Mesendoderm (in vitro differentiated cells): ENCODE data around the gene PC.

Source experiments
- DNase-seq: peaks from one replicate; pipeline ENCODE4 v3.0.0; 2013
- H2AK5ac ChIP-seq: 2 replicates; pipeline ENCODE4 v1.6.1; 2013; ENCODE audit warnings: low read length, inconsistent platforms
- H2BK120ac ChIP-seq: 2 replicates; pipeline ENCODE4 v1.6.1; 2013; ENCODE audit warnings: low read depth, mild to moderate bottlenecking, low read length, moderate library complexity, mixed read lengths
- H2BK15ac ChIP-seq: replicated peaks from 2 replicates; pipeline ENCODE4 v1.6.1; 2013; ENCODE audit warnings: low read depth, mild to moderate bottlenecking, moderate library complexity
- H2BK5ac ChIP-seq: 2 replicates; pipeline ENCODE4 v1.6.1; 2013; ENCODE audit warnings: low read length, inconsistent platforms
- H3K18ac ChIP-seq: 2 replicates; pipeline ENCODE4 v1.6.1; 2013; ENCODE audit warnings: mild to moderate bottlenecking, low read length, mixed read lengths
- H3K23ac ChIP-seq: one replicate; pipeline ENCODE4 v1.6.1; 2013; ENCODE audit warnings: low read length
- H3K27ac ChIP-seq: 2 replicates; pipeline ENCODE4 v1.5.1; 2013; ENCODE audit warnings: low read depth, mild to moderate bottlenecking, inconsistent platforms, low read length, moderate library complexity
- H3K27me3 ChIP-seq: 2 replicates; pipeline ENCODE4 v1.6.1; 2013; ENCODE audit warnings: low read length, control low read depth, mild to moderate bottlenecking, inconsistent platforms; ENCODE audit not compliant: insufficient read depth, poor library complexity
- H3K36me3 ChIP-seq: 2 replicates; pipeline ENCODE4 v1.6.1; 2013; ENCODE audit warnings: low read length, inconsistent platforms; ENCODE audit not compliant: control insufficient read depth, insufficient read depth
- H3K4ac ChIP-seq: one replicate; pipeline ENCODE4 v1.6.1; 2013; ENCODE audit warnings: low read depth, mild to moderate bottlenecking, low read length, moderate library complexity
- H3K4me1 ChIP-seq: 2 replicates; pipeline ENCODE4 v1.6.1; 2013; ENCODE audit warnings: low read depth, low read length, inconsistent platforms; ENCODE audit not compliant: control insufficient read depth
- H3K4me2 ChIP-seq: 2 replicates; pipeline ENCODE4 v1.6.1; 2013; ENCODE audit warnings: low read length
- H3K4me3 ChIP-seq: 2 replicates; pipeline ENCODE4 v1.5.1; 2013; ENCODE audit warnings: mild to moderate bottlenecking, low read length
- H3K56ac ChIP-seq: one replicate; pipeline ENCODE4 v1.6.1; 2013; ENCODE audit warnings: low read length
- H3K79me1 ChIP-seq: 2 replicates; pipeline ENCODE4 v1.6.1; 2013; ENCODE audit warnings: low read length, inconsistent platforms
- H3K79me2 ChIP-seq: 2 replicates; pipeline ENCODE4 v1.6.1; 2013; ENCODE audit warnings: mild to moderate bottlenecking, low read length; ENCODE audit not compliant: control insufficient read depth, insufficient read depth
- H3K9ac ChIP-seq: 2 replicates; pipeline ENCODE4 v1.6.1; 2013; ENCODE audit warnings: low read length, inconsistent platforms
- H4K5ac ChIP-seq: one replicate; pipeline ENCODE4 v1.6.1; 2013; ENCODE audit warnings: low read length
- H4K8ac ChIP-seq: one replicate; pipeline ENCODE4 v1.6.1; 2013; ENCODE audit warnings: low read depth, mild to moderate bottlenecking, control low read depth, low read length, moderate library complexity
- WGBS: extraction: QIAGEN DNeasy Blood & Tissue Kit; methylation state at CpG from one replicate; pipeline ENCODE4 v1.1.7; 2013; ENCODE audit warnings: low lambda C conversion rate, missing lambda C conversion rate; ENCODE audit not compliant: insufficient coverage; ENCODE audit errors: extremely low coverage; 5-methylcytosine and 5-hydroxymethylcytosine counted together

PC gene

GRCh38 chr11:66857234-66857926 lies 100.8 kb downstream of the PC start:
- peak; percentile 36 for DNase-seq
- Histone ChIP-seq H3K4me2 (peak overlapping the region; percentile 6), H3K4me1 (peaks cover 2% of the 10 kb centered on the region), H3K36me3 (no peaks in the 10 kb centered on the region), H2BK5ac (no peak overlapping the region), H2AK5ac (no peak overlapping the region), H3K79me1 (no peaks in the 10 kb centered on the region), H3K23ac (no peak overlapping the region), H3K18ac (peak overlapping the region; percentile 56), H3K4me3 (peak overlapping the region; percentile 82), H3K27ac (no peak overlapping the region), H3K9ac (peak overlapping the region; percentile 92), H4K8ac (no peak overlapping the region), H3K56ac (peak overlapping the region; percentile 99), H4K5ac (no peak overlapping the region), H2BK120ac (peak overlapping the region; percentile 14), H3K27me3 (no peaks in the 10 kb centered on the region), H3K4ac (peak overlapping the region; percentile 94), H3K79me2 (peaks cover 5% of the 10 kb centered on the region), H2BK15ac (no peak overlapping the region)
- WGBS = no CpG with 5 or more reads among the region's 47 CpGs

GRCh38 chr11:66856496-66857233 lies 101.5 kb downstream of the PC start, which contains the start of gene LRFN4:
TSS of gene LRFN4 (plus strand) at chr11:66857064. CDS start at chr11:66857745, 681 bp downstream.
- H2BK120ac ChIP-seq = peak within 1 kb of the TSS; percentile 14
- H3K9ac ChIP-seq = peak within 1 kb of the TSS; percentile 92
- H3K36me3 ChIP-seq = no peaks in the 10 kb centered on the region
- peaks cover 5% of the 10 kb centered on the region for H3K79me2 ChIP-seq
- H2AK5ac ChIP-seq = no peak within 1 kb of the TSS
- no CpG with 5 or more reads among the region's 103 CpGs for WGBS
- H3K4me2 ChIP-seq = peak within 1 kb of the TSS; percentile 90
- H3K56ac ChIP-seq = peak within 1 kb of the TSS; percentile 99
- H3K23ac ChIP-seq = no peak within 1 kb of the TSS
- no peak within 1 kb of the TSS for H4K8ac ChIP-seq
- peak within 1 kb of the TSS; percentile 82 for H3K4me3 ChIP-seq
- H3K4ac ChIP-seq = peak within 1 kb of the TSS; percentile 94
- peaks cover 2% of the 10 kb centered on the region for H3K4me1 ChIP-seq
- peak within 1 kb of the TSS; percentile 56 for H3K18ac ChIP-seq
- no peak within 1 kb of the TSS for H2BK15ac ChIP-seq
- no peaks in the 10 kb centered on the region for H3K79me1 ChIP-seq
- peak; percentile 64 for DNase-seq
- no peaks in the 10 kb centered on the region for H3K27me3 ChIP-seq
- no peak within 1 kb of the TSS for H4K5ac ChIP-seq
- peak within 1 kb of the TSS; percentile 76 for H2BK5ac ChIP-seq
- peak within 1 kb of the TSS; percentile 66 for H3K27ac ChIP-seq

- no peak overlapping the region for H2BK120ac ChIP-seq
- peak overlapping the region; percentile 92 for H2AK5ac ChIP-seq
- peak overlapping the region; percentile 7 for H3K4me2 ChIP-seq
- peak overlapping the region; percentile 92 for H3K9ac ChIP-seq
- no peak overlapping the region for H3K23ac ChIP-seq
- H3K56ac ChIP-seq = peak overlapping the region; percentile 99
- no peak overlapping the region for H4K5ac ChIP-seq
- H3K18ac ChIP-seq = peak overlapping the region; percentile 32
- H3K36me3 ChIP-seq = no peaks in the 10 kb centered on the region
- peak overlapping the region; percentile 82 for H3K4me3 ChIP-seq
- no peak overlapping the region for H2BK15ac ChIP-seq
- no peak overlapping the region for H4K8ac ChIP-seq
- H3K27me3 ChIP-seq = no peaks in the 10 kb centered on the region
- peak overlapping the region; percentile 66 for H3K27ac ChIP-seq
- WGBS = no CpG with 5 or more reads among the region's 51 CpGs
- H3K79me1 ChIP-seq = no peaks in the 10 kb centered on the region
- peaks cover 2% of the 10 kb centered on the region for H3K4me1 ChIP-seq
- H2BK5ac ChIP-seq = peak overlapping the region; percentile 51
- peaks cover 5% of the 10 kb centered on the region for H3K79me2 ChIP-seq
- DNase-seq = peak; percentile 97
- H3K4ac ChIP-seq = peak overlapping the region; percentile 4
Observed at GRCh38 chr11:66855574-66856495, 102.3 kb downstream of the PC start.

- H2BK15ac ChIP-seq = no peak overlapping the region
- H3K9ac ChIP-seq = no peak overlapping the region
- H3K4ac ChIP-seq = no peak overlapping the region
- H4K5ac ChIP-seq = no peak overlapping the region
- no peak for DNase-seq
- no peak overlapping the region for H3K27ac ChIP-seq
- H2AK5ac ChIP-seq = no peak overlapping the region
- H3K4me2 ChIP-seq = no peak overlapping the region
- H3K79me2 ChIP-seq = peaks cover 5% of the 10 kb centered on the region
- H3K18ac ChIP-seq = no peak overlapping the region
- peak overlapping the region; percentile 3 for H3K56ac ChIP-seq
- WGBS = no CpG with 5 or more reads among the region's 15 CpGs
- no peaks in the 10 kb centered on the region for H3K79me1 ChIP-seq
- no peak overlapping the region for H2BK120ac ChIP-seq
- no peak overlapping the region for H2BK5ac ChIP-seq
- no peak overlapping the region for H3K23ac ChIP-seq
- no peak overlapping the region for H4K8ac ChIP-seq
- peaks cover 2% of the 10 kb centered on the region for H3K4me1 ChIP-seq
- no peaks in the 10 kb centered on the region for H3K27me3 ChIP-seq
- no peak overlapping the region for H3K4me3 ChIP-seq
- H3K36me3 ChIP-seq = no peaks in the 10 kb centered on the region
Observed at GRCh38 chr11:66854729-66855211, 103.4 kb downstream of the PC start.

GRCh38 chr11:66854231-66854661 lies 103.9 kb downstream of the PC start:
- Histone ChIP-seq H3K4ac (no peak overlapping the region), H2BK15ac (no peak overlapping the region), H3K9ac (no peak overlapping the region), H3K36me3 (no peaks in the 10 kb centered on the region), H3K18ac (no peak overlapping the region), H3K4me2 (no peak overlapping the region), H3K27me3 (no peaks in the 10 kb centered on the region), H2BK120ac (no peak overlapping the region), H3K4me3 (no peak overlapping the region), H3K23ac (no peak overlapping the region), H4K8ac (no peak overlapping the region), H3K79me1 (no peaks in the 10 kb centered on the region), H3K27ac (no peak overlapping the region), H2AK5ac (no peak overlapping the region), H3K79me2 (peaks cover 5% of the 10 kb centered on the region), H4K5ac (no peak overlapping the region), H2BK5ac (no peak overlapping the region), H3K56ac (no peak overlapping the region), H3K4me1 (peaks cover 2% of the 10 kb centered on the region)
- no CpG with 5 or more reads among the region's 12 CpGs for WGBS
- DNase-seq = no peak
